ENCODE data around the gene ME3. TPM values are rescaled to one million over a fixed set of nuclear protein-coding genes. Genes with fewer than 3 reads are reported as not detected.
"Not testable (repeated sequence)": the region's sequence is repeated elsewhere in the genome, so short reads cannot be mapped to it uniquely, and the experiment has no call there.

The ME3 gene
- total RNA-seq, 1 experiment from 2014 or later: not detected

DNA sequence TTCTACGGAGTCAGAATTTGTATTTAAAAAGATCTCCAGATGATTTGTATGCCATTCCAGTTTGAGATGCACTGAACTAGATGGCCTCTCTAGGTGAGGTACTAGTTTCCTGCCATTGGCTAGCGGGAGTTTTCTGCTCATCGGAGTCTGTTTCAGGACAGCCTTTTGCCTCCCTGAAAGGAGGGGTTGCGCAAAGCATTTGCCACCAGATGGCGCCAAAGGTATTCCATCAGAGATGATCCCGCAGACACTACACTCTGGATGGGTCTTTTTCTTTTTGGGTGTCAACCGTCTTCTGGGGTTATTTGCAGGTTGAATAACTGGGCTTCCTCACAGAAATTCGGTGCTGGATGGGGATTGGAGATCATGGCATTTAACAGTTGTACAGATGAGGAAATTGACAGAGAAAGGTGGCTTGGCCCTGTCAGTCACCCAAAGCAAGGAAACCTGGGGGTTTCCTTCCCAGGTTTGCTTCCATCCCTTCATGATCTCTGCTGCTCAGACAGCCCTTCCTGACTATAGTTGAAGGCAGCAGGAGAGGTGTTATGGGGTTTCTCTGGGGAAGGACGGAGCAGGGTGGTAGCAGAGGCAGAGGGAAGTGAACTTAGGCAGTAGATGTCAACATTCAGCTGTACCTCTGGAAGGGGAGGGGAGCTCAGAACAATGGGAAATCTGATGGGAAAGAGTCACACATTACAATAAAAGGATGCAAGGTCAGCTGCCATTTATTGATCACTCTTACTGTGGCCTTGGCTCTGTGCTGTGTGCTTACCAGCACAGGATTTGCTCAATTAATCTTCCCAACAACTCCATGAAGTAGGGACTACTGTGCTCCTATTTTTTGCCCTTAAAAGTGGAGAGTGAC lies 216.1 kb downstream of the ME3 start:
- peak; percentile 81 for DNase-seq (ENCODE audit: low read depth, low spot score)
- in situ Hi-C loops (cut with HindIII; ENCODE audit: low pct_unique_long_range_greater_than_20kb, low sequenced_read_pairs): no loop called here

DNA sequence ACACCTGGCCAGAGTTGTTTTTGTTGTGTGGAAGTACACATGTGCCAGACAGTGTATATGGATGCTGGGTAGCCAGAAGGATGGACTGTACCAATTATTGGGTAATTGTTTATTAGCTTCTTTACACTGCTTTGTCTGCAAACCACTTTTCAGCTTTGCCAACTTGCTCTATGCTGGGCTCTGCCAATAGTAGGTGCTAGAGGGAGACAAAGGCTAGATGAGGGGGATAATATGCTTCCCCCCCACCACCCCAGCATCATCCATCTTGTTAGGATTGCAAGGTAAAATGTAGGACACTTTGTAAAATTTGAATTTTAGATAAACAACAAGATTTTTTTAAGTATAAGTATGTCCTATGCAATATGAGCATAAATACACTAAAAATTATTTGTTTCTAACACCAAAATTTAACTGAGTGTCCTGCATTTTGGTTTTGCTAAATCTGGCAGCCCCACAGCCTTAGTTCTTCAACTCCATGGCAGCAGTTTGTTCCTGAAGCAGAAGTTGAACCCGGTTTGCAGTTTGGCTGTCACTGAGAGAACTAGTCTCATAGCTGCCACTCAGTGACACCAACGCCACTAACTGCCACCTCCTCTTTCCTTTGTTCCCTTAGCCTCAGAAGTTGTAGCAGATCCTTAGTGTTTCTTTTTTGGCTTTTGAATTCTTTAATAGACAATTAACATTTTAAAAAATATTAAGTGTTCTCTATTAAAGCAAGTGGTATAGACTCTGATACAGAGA lies 219.0 kb downstream of the ME3 start:
- in situ Hi-C loops (cut with HindIII; ENCODE audit: low pct_unique_long_range_greater_than_20kb, low sequenced_read_pairs): no loop called here
- peak; percentile 7 for DNase-seq (ENCODE audit: low read depth, low spot score)

GRCh38 chr11:86449993-86450629 lies 222.3 kb downstream of the ME3 start:
- in situ Hi-C loops (cut with HindIII; ENCODE audit: low pct_unique_long_range_greater_than_20kb, low sequenced_read_pairs): no loop called here
- no peak for DNase-seq (ENCODE audit: low read depth, low spot score)

DNA sequence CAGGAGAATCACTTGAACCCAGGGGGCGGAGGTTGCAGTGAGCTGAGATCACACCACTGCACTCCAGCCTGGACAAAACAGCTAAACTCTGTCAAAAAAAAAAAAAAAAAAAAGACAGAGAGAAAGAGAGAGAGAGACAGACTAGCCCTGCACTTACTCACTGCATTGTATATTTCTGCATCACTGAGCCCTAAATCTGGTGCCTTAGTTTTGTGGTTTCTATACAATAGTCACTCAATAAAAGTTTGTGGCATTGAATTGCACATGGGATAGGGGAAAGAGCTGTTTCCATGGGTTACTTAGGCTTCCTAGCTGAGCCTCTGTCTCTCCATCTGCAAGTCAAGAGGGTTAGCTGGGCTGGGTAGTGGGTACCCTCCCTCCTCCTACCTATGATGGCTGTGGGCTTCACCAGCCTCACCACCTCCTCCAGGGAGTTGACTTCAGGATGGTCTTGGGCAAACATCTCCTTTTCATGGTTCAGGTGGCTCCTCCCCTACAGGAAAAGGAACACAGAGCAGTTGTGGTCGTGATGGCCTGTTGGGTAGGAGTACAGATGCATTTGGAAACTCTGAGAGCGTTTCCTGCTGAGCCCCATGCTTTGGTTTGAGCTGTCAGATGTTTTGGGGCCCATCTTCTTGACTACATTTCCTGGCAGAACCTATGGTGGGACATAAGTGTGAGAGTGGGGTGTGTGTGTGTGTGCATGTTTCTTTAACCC lies 224.5 kb downstream of the ME3 start:
- no peak for DNase-seq (ENCODE audit: low read depth, low spot score)
- in situ Hi-C loops (cut with HindIII; ENCODE audit: low pct_unique_long_range_greater_than_20kb, low sequenced_read_pairs): no loop called here

- DNase-seq (ENCODE audit: low read depth, low spot score): no peak
- in situ Hi-C loops (cut with HindIII; ENCODE audit: low pct_unique_long_range_greater_than_20kb, low sequenced_read_pairs): no loop called here
Measured at GRCh38 chr11:86446924-86447285, 225.5 kb downstream of the ME3 start.

DNA sequence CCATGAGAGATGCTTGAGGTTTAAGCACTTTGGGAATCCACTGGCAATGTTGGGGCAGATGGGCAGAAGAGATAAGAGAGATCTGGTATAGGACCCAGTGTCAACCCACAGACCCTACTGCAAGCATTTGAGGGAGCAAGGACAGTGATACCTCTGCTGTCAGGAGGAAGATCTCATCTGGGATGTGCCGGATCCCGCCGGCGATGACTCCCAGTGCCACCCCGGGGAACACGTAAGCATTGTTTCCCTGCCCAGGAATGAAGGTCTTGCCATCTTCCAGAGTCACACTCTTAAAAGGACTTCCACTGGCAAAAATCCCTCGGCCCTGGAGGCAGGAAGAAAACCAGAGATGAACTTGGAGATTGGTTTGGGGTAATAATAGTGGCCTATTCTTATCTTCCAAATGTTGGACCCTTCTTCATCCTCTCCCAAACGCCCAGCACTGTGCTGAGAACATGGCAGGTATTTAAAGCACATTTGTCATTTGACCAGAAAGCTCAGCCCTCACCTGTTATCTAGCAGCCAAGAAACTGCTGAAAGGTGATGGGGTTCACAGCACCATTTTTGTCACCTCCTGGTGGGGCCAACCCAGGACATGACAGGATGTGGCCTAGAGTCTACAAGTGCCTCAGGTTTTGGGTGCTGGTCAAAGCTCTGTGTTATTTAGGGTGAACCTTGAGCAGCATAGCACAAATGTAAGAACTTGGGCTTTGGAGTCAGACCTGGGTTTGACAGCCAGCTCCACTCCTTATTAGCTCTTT lies 226.1 kb downstream of the ME3 start:
- in situ Hi-C loops (cut with HindIII; ENCODE audit: low pct_unique_long_range_greater_than_20kb, low sequenced_read_pairs): no loop called here
- no peak for DNase-seq (ENCODE audit: low read depth, low spot score)

DNA sequence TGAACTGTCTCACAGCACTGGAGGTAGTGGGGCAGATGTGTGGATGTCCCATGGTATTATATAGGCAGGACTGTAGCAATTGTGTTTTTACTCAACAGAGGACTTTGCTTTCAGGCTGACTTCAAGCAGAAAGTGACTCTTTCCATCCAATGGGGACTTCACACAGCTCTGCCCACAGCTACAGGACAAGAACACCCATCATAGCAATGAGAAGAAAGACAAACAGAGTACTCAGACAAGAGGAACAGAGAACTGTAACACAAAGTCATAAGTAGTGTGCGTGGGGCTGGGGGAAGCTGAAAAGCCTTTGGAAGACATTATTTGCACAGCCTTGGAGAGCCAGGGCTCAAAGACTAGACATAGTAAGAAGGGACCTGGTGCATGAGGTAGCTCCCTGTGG lies 227.4 kb downstream of the ME3 start:
- no peak for DNase-seq (ENCODE audit: low read depth, low spot score)
- in situ Hi-C loops (cut with HindIII; ENCODE audit: low pct_unique_long_range_greater_than_20kb, low sequenced_read_pairs): no loop called here

DNA sequence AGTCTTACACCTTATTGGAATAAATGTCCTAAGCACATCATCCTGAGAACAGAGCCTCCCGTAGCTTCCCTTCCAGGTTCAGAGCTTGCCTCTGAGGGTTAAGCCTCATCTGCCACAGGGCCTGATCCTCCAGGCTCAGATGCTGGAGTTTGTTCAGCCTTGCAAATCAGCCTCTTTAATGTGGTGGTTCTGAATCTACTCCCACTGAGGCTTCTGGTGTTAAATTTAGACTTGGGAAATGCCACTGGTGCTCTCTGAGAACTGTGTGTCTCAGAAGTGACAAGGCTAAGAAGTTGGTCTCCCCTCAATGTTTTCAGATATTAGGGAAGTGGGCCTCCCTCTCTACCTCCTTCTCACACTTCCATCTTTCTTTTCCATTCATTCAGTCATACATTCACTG lies 229.0 kb downstream of the ME3 start:
- in situ Hi-C loops (cut with HindIII; ENCODE audit: low pct_unique_long_range_greater_than_20kb, low sequenced_read_pairs): no loop called here
- no peak for DNase-seq (ENCODE audit: low read depth, low spot score)

GRCh38 chr11:86442827-86443226 lies 229.6 kb downstream of the ME3 start:
- in situ Hi-C loops (cut with HindIII; ENCODE audit: low pct_unique_long_range_greater_than_20kb, low sequenced_read_pairs): no loop called here
- no peak for DNase-seq (ENCODE audit: low read depth, low spot score)

- in situ Hi-C loops (cut with HindIII; ENCODE audit: low pct_unique_long_range_greater_than_20kb, low sequenced_read_pairs): no loop called here
- peak; percentile 51 for DNase-seq (ENCODE audit: low read depth, low spot score)
Measured at GRCh38 chr11:86442420-86442819, 230.0 kb downstream of the ME3 start.

- DNase-seq (ENCODE audit: low read depth, low spot score): no peak
- in situ Hi-C loops (cut with HindIII; ENCODE audit: low pct_unique_long_range_greater_than_20kb, low sequenced_read_pairs): no loop called here
Measured at GRCh38 chr11:86440843-86441242, 231.6 kb downstream of the ME3 start.

DNA sequence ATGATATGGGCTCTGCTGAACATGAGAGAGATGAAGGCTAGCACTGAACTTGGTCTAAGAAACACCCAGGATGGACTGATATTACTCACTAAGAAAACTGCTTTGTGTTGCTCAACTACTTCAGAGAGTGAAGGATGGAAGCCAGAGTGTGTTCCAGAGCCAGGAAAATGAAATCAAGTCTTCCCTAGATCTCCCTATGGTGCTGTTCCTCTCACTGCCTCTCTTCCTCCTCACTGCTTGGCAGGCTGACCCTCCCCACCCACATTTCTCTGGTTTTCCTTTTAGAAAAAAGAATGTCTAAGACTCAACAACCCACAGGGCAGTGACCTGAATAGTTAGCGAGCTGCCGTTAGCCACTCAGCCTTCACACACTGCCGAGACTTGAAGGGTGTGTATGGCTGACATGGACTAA lies 232.1 kb downstream of the ME3 start:
- in situ Hi-C loops (cut with HindIII; ENCODE audit: low pct_unique_long_range_greater_than_20kb, low sequenced_read_pairs): no loop called here

DNA sequence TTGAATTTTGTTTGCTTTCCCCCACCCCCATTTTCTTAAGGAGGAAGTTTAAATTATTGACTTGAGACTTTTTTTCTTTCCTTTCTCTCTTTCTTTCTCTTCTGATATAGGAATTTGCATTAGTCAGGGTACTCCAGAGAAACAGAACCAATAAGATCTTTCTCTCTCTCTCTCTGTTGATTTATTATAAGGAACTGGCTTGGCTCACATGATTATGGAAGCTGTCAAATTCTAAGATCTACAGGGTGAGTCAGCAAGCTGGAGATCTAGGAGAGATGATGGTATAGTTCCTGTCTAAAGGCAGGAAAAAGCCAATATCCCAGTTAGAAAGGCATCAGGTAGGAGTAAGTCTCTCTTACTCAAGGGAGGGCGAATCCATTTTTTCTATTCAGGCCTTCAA lies 233.7 kb downstream of the ME3 start:
- peak; percentile 35 for DNase-seq (ENCODE audit: low read depth, low spot score)
- in situ Hi-C loops (cut with HindIII; ENCODE audit: low pct_unique_long_range_greater_than_20kb, low sequenced_read_pairs): no loop called here

More for the DNA sequence above, 232.1 kb downstream of the ME3 start:
- no peak for DNase-seq (ENCODE audit: low read depth, low spot score)

DNA sequence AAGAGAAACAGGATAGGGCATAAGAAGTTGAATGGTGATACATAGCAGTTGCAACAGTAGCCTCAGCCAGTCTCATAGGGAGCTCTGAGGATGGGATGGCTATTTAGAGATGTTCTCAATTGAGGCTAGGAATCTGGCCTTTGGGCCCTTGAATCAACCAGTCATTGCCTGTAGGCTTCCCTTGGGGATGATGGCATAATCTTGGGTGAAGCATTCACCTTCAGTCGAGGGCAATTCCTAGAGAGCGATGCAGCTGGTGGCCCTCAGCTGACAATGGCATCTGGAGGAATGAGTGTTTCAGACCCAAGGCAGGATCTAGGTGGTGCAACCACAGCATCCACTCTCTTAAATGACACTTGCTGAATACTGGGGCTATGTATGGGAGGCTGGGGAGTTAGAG lies 236.7 kb downstream of the ME3 start:
- DNase-seq (ENCODE audit: low read depth, low spot score): no peak
- in situ Hi-C loops (cut with HindIII; ENCODE audit: low pct_unique_long_range_greater_than_20kb, low sequenced_read_pairs): no loop called here

DNA sequence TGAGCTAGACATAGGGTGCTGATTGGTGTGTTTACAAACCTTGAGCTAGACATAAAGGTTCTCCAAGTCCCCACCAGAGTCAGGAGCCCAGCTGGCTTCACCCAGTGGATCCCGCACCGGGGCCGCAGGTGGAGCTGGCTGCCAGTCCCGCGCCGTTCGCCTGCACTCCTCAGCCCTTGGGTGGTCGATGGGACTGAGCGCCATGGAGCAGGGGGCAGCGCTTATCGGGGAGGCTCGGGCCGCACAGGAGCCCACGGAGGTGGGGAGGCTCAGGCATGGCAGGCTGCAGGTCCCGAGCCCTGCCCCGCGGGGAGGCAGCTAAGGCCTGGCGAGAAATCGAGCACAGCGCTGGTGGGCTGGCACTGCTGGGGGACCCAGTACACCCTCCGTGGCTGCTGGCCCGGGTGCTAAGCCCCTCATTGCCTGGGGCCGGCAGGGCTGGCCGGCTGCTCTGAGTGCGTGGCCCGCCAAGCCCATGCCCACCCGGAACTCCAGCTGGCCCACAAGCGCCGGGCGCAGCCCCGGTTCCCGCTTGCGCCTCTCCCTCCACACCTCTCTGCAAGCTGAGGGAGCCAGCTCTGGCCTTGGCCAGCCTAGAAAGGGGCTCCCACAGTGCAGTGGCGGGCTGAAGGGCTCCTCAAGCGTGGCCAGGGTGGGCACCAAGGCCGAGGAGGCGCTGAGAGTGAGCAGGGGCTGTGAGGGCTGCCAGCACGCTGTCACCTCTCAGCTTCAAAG lies 238.9 kb downstream of the ME3 start:
- DNase-seq (ENCODE audit: low read depth, low spot score); in situ Hi-C loops (cut with HindIII; ENCODE audit: low pct_unique_long_range_greater_than_20kb, low sequenced_read_pairs): not testable (repeated sequence)

- DNase-seq (ENCODE audit: low read depth, low spot score): no peak
- in situ Hi-C loops (cut with HindIII; ENCODE audit: low pct_unique_long_range_greater_than_20kb, low sequenced_read_pairs): no loop called here
Measured at GRCh38 chr11:86431258-86431657, 241.2 kb downstream of the ME3 start.

DNA sequence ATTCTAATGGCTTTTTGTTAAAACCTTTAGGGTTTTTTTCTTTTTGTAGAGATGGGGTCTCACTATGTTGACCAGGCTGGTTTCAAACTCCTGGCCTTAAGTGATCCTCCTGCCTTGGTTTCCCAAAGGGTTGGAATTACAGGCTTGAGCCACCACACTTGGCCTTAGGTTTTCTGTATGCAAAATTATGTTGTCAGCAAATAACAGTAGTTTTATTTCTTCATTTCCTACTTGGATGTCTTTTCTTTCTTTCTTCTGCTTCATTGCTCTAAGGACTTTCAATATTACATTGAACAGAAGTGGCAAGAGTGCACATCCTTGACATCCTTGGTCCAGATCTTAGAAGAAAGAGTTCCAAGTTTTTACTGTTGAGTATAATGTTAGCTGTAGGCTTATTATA lies 245.0 kb downstream of the ME3 start:
- no peak for DNase-seq (ENCODE audit: low read depth, low spot score)

More for the DNA sequence above, 245.0 kb downstream of the ME3 start:
- in situ Hi-C loops (cut with HindIII; ENCODE audit: low pct_unique_long_range_greater_than_20kb, low sequenced_read_pairs): no loop called here
